Stimulated activated CD4-positive, alpha-beta T cell treated with anti-CD3 and anti-CD28 coated beads, Interleukin-1b, Interleukin-23, amount 100 ng/mL, for 4 hours (primary cell): ENCODE results near the gene MTNR1B.

Experiments used
- DNase-seq, 2 donors: peaks; one replicate each; pipeline ENCODE4 v3.0.0-alpha.2; 2020; ENCODE audit warnings: low read depth in 2 of 2

The MTNR1B gene

GRCh38 chr11:92969634-92970347 lies at the start of gene MTNR1B:
Gene MTNR1B (plus strand): TSS chr11:92969651. CDS start chr11:92969726, 75 bp downstream.
- DNase-seq = no peak

- no peak for DNase-seq
Observed at GRCh38 chr11:92920331-92920730, 49.1 kb upstream of the MTNR1B start.

- DNase-seq = no peak
Observed at GRCh38 chr11:92922731-92923130, 46.7 kb upstream of the MTNR1B start.

- no peak for DNase-seq
Observed at GRCh38 chr11:92929246-92929645, 40.2 kb upstream of the MTNR1B start.

- no peak for DNase-seq
Observed at GRCh38 chr11:92929653-92930052, 39.8 kb upstream of the MTNR1B start.

- DNase-seq = no peak
Observed at GRCh38 chr11:92931746-92932422, 37.6 kb upstream of the MTNR1B start.

GRCh38 chr11:92939305-92939704 lies 30.1 kb upstream of the MTNR1B start:
- no peak for DNase-seq

GRCh38 chr11:92941676-92942571 lies 27.5 kb upstream of the MTNR1B start:
- no peak for DNase-seq

- DNase-seq = no peak
Observed at GRCh38 chr11:92946707-92947106, 22.7 kb upstream of the MTNR1B start.

GRCh38 chr11:92948116-92948515 lies 21.3 kb upstream of the MTNR1B start:
- DNase-seq = no peak

- DNase-seq = no peak
Observed at GRCh38 chr11:92954003-92954402, 15.4 kb upstream of the MTNR1B start.

- DNase-seq = no peak
Observed at GRCh38 chr11:92955860-92956259, 13.6 kb upstream of the MTNR1B start.

GRCh38 chr11:92960886-92961285 lies 8.6 kb upstream of the MTNR1B start:
- no peak for DNase-seq

- DNase-seq = no peak
Observed at GRCh38 chr11:92962446-92962845, 7.0 kb upstream of the MTNR1B start.

GRCh38 chr11:92964471-92964870 lies 5.0 kb upstream of the MTNR1B start:
- DNase-seq = no peak

GRCh38 chr11:92965196-92965595 lies 4.3 kb upstream of the MTNR1B start:
- no peak for DNase-seq

GRCh38 chr11:92967178-92967577 lies 2.3 kb upstream of the MTNR1B start:
- no peak for DNase-seq

- DNase-seq = no peak
Observed at GRCh38 chr11:92967867-92968266, 1.6 kb upstream of the MTNR1B start.

GRCh38 chr11:92969293-92969633 lies 188 bp upstream of the MTNR1B start:
- DNase-seq = no peak

GRCh38 chr11:92972248-92972647 lies 2.8 kb downstream of the MTNR1B start:
- no peak for DNase-seq

- DNase-seq = no peak
Observed at GRCh38 chr11:92975285-92975684, 5.8 kb downstream of the MTNR1B start.

GRCh38 chr11:92976681-92977080 lies 7.2 kb downstream of the MTNR1B start:
- DNase-seq = no peak

- DNase-seq = no peak
Observed at GRCh38 chr11:92977401-92977800, 8.0 kb downstream of the MTNR1B start.
